ENCODE data around the gene DDAH2. TPM values are rescaled to one million over a fixed set of nuclear protein-coding genes. Genes with fewer than 3 reads are reported as not detected.
A peak's percentile ranks its signal among the peaks of the same experiment; 100 is the strongest.

DDAH2 gene
- total RNA-seq, 1 experiment from 2014 or later, result 4.6 TPM

- in situ Hi-C loops (cut with HindIII; ENCODE audit: low pct_unique_long_range_greater_than_20kb, low sequenced_read_pairs), result no loop called here
- peak; percentile 65 for DNase-seq (ENCODE audit: low read depth, low spot score)
These were observed 34.5 kb upstream of the DDAH2 start for GRCh38 chr6:31763619-31763940.

DNA sequence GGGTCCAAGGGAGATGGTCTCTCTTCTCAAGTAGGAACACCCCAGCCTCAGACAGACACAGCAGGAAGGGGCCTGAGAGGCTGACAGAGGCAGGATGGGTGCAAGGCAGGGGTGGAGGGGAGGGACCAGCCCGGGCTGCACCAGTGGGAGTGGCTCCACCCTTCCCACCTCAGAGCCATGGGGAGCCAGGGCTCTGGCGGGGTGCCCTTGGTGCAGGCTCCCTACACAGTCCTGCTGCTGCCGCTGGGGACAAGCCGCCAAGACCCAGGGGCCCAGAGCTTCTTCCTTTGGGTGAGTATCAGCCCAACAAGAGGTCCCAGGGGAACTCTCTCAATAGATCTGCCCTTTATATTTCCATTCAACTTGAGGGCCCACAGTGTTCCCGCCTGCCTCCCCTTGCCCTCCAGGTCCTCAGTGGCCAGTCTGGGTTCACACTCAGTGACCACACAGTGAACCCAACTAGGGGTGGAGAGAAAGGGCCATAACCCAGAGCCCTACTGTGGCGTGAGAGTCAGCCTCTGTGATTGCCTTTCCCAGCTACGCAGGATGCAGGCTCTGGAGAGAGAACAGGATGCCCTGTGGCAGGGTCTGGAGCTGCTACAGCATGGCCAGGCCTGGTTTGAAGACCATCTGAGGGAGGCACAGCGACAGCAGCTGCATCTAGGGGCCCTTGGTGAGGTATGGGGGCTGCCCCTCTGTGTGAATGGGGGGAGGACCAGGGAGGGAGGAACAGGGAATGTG, 33.9 kb upstream of the DDAH2 start:
- in situ Hi-C loops (cut with HindIII; ENCODE audit: low pct_unique_long_range_greater_than_20kb, low sequenced_read_pairs), result no loop called here
- DNase-seq (ENCODE audit: low read depth, low spot score), result no peak

- in situ Hi-C loops (cut with HindIII; ENCODE audit: low pct_unique_long_range_greater_than_20kb, low sequenced_read_pairs), result no loop called here
- no peak for DNase-seq (ENCODE audit: low read depth, low spot score)
These were observed 33.3 kb upstream of the DDAH2 start, which contains the start of gene SAPCD1 for GRCh38 chr6:31762356-31762755. TSS of gene SAPCD1 (plus strand) at chr6:31762656. CDS start at chr6:31763055, 399 bp downstream.

GRCh38 chr6:31761343-31761742, 32.2 kb upstream of the DDAH2 start:
- no peak for DNase-seq (ENCODE audit: low read depth, low spot score)
- in situ Hi-C loops (cut with HindIII; ENCODE audit: low pct_unique_long_range_greater_than_20kb, low sequenced_read_pairs), result no loop called here

- in situ Hi-C loops (cut with HindIII; ENCODE audit: low pct_unique_long_range_greater_than_20kb, low sequenced_read_pairs), result no loop called here
- DNase-seq (ENCODE audit: low read depth, low spot score), result no peak
These were observed 31.7 kb upstream of the DDAH2 start for GRCh38 chr6:31760790-31761189.

GRCh38 chr6:31758281-31758680, 29.2 kb upstream of the DDAH2 start:
- no peak for DNase-seq (ENCODE audit: low read depth, low spot score)
- in situ Hi-C loops (cut with HindIII; ENCODE audit: low pct_unique_long_range_greater_than_20kb, low sequenced_read_pairs), result no loop called here

- in situ Hi-C loops (cut with HindIII; ENCODE audit: low pct_unique_long_range_greater_than_20kb, low sequenced_read_pairs), result no loop called here
- no peak for DNase-seq (ENCODE audit: low read depth, low spot score)
These were observed 23.7 kb upstream of the DDAH2 start for GRCh38 chr6:31752739-31753319.

- in situ Hi-C loops (cut with HindIII; ENCODE audit: low pct_unique_long_range_greater_than_20kb, low sequenced_read_pairs), result no loop called here
- DNase-seq (ENCODE audit: low read depth, low spot score), result no peak
These were observed 21.4 kb upstream of the DDAH2 start for GRCh38 chr6:31750411-31751022.

GRCh38 chr6:31749301-31750036, 20.4 kb upstream of the DDAH2 start:
- no peak for DNase-seq (ENCODE audit: low read depth, low spot score)
- in situ Hi-C loops (cut with HindIII; ENCODE audit: low pct_unique_long_range_greater_than_20kb, low sequenced_read_pairs), result no loop called here

DNA sequence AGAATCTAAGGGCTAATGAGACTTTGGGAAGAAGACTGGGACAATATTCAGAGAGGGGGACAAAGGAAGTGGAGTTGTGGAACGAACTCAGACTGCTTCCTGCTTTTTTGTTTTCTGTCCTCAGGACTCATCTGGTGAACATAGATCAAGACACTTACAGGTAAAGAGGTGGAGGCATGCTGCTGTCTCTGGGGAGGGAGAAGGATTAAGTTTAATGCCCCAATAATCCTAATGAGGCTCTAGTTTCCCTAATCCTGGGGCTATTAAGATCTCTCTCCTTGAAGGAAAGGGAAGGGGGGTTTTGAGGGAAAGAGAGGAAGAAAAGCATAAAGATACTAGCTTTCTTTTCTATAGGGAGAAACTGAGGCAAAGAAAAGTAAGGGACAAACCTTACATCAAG, 15.3 kb upstream of the DDAH2 start:
- no peak for DNase-seq (ENCODE audit: low read depth, low spot score)
- in situ Hi-C loops (cut with HindIII; ENCODE audit: low pct_unique_long_range_greater_than_20kb, low sequenced_read_pairs), result no loop called here

GRCh38 chr6:31742894-31743293, 13.8 kb upstream of the DDAH2 start:
- no peak for DNase-seq (ENCODE audit: low read depth, low spot score)
- in situ Hi-C loops (cut with HindIII; ENCODE audit: low pct_unique_long_range_greater_than_20kb, low sequenced_read_pairs), result no loop called here

DNA sequence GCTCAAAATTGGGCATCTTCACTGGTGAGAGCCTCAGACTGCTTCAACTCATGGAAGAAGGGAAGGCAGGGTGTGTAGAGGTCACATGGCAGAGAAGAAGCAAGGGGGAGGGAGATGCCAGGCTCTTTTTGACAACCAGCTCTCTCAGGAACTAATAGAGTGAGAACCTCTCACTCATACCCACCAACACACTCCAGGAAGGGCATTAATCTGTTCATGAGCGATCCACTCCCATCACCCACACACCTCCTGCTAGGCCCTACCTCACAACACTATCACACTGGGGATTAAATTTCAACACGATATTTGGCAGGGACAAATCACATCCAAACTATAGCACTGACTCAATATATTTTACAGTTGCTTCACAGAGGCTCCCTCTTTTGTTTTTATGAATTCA, 12.7 kb upstream of the DDAH2 start:
- no peak for DNase-seq (ENCODE audit: low read depth, low spot score)
- in situ Hi-C loops (cut with HindIII; ENCODE audit: low pct_unique_long_range_greater_than_20kb, low sequenced_read_pairs), result no loop called here

DNA sequence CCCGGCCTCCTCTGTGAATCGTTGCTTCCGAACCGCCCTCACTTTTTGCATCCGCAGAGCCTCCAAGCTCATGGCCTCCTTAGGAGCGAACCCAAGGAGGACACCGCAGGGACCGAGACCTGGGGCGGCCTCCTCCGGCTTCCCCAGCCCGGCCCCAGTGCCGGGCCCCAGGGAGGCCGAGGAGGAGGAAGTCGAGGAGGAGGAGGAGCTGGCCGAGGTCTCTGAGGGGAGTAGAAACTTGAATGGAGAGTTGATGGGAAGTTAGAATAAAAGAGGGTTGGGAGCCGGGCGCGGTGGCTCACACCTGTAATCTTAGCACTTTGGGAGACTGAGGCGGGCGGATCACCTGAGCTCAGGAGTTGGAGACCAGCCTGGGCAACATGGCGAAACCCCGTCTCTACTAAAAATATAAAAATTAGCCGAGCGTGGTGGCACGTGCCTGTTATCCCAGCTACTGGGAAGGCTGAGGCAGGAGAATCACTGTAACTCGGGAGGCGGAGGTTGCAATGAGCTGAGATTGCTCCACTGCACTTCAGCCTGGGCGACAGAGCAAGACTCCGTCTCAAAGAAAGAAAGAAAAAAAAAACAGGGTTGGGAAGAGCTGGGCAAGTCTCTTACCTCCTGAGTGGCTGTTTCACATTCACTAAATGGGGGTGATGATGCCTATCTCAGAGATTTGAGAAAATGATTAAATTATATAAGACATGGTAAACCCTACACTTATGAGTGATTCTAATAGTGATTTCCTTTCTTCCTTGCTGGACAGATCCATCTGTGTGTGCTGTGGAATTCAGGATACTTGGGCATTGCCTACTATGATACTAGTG, 11.5 kb upstream of the DDAH2 start:
- DNase-seq (ENCODE audit: low read depth, low spot score), result no peak
- in situ Hi-C loops (cut with HindIII; ENCODE audit: low pct_unique_long_range_greater_than_20kb, low sequenced_read_pairs), result no loop called here

GRCh38 chr6:31739639-31740396, 10.7 kb upstream of the DDAH2 start, which contains the start of gene MSH5:
TSS of gene MSH5 (plus strand) at chr6:31740005. CDS start at chr6:31740467, 462 bp downstream.
- DNase-seq (ENCODE audit: low read depth, low spot score), result peak; percentile 99
- in situ Hi-C loops (cut with HindIII; ENCODE audit: low pct_unique_long_range_greater_than_20kb, low sequenced_read_pairs), result no loop called here

DNA sequence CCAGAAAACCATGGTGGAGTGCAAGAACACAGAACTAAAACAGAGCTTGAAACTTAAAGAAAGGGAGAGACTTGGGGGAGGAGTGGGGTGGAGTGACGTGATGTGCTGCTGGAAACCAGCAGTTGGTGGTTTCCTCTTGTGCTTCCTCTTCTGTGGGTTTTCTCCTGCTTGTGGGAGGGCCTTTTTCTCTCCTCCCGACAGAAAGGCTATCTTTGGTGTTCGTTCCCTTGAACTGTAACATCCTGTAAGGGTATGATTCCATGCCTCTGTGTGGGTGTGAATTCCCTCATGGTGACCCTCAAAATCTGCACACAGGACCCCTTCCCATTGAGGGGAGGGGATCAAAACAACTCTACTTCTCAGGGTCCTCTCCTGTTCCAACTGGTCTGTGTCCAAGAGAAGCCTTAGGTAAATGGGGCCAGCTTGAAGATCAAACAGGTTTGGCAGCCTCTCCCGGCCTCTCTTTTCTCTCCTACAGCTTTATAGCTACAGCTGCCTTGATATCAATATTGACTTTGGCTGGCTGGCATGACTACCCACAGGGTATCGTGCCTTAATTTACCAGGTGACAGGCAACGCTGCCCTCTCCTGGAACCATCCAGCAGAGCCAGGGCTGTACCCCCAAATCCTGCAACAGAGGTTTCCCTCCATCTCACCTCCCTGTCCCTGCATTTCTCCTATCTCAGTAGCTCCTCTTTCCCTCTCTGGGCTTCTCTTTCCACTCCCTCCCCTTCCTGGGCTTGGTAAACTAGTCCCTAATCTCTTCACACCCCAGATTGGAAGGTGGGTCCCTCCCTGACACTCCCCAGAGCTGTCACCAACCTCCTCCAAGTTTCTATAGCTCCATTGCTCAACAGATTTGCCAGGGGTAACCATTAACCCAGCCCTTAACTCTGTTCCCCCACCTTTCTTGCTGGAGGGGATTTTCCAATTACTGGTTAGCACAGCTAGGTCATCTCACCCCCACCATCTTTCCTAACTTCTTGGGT, 9.2 kb upstream of the DDAH2 start:
- DNase-seq (ENCODE audit: low read depth, low spot score), result peak; percentile 65
- in situ Hi-C loops (cut with HindIII; ENCODE audit: low pct_unique_long_range_greater_than_20kb, low sequenced_read_pairs), result no loop called here

All from SK-MEL-5 (cell line).